ENCODE data around the gene SIGLEC5. TPM values are rescaled to one million over a fixed set of nuclear protein-coding genes. Genes with fewer than 3 reads are reported as not detected.
"Not testable (repeated sequence)": the region's sequence is repeated elsewhere in the genome, so short reads cannot be mapped to it uniquely, and the experiment has no call there.

The SIGLEC5 gene
- total RNA-seq: not detected

- H3K4me3 Mint-ChIP-seq, H3K27ac Mint-ChIP-seq: not testable (repeated sequence)
- peaks cover 15% of the 10 kb centered on the region for H3K27me3 Mint-ChIP-seq
Observed at GRCh38 chr19:51630315-51630714, at the start of gene SIGLEC5. Gene SIGLEC5 (minus strand): TSS chr19:51630401. CDS start chr19:51630335, 66 bp downstream.

GRCh38 chr19:51676566-51677083 is 46.4 kb upstream of the SIGLEC5 start:
- Mint-ChIP-seq H3K4me1 (peaks cover 7% of the 10 kb centered on the region), H3K27me3 (peaks cover 10% of the 10 kb centered on the region), H3K4me3 (no peak overlapping the region), H3K9me3 (ENCODE audit: low read depth) (peaks cover 6% of the 10 kb centered on the region), H3K27ac (peak overlapping the region; percentile 6), H3K36me3 (no peaks in the 10 kb centered on the region)
- no peak for DNase-seq
- CTCF ChIA-PET: interaction anchor here (0.9 to 5.9 kb wide), 3 partner anchors 15 to 27 kb away, joined by 3 to 24 read pairs (median 5); no protein-coding TSS in a partner anchor
- ATAC-seq: peak; percentile 16

More at GRCh38 chr19:51630315-51630714, at the start of gene SIGLEC5:
- H3K9me3 Mint-ChIP-seq (ENCODE audit: low read depth); ATAC-seq; H3K36me3 Mint-ChIP-seq; H3K4me1 Mint-ChIP-seq; CTCF ChIA-PET; DNase-seq: not testable (repeated sequence)

- not testable (repeated sequence) for H3K4me1 Mint-ChIP-seq; H3K27ac Mint-ChIP-seq; ATAC-seq; H3K27me3 Mint-ChIP-seq; H3K9me3 Mint-ChIP-seq (ENCODE audit: low read depth); H3K4me3 Mint-ChIP-seq; H3K36me3 Mint-ChIP-seq; DNase-seq
- CTCF ChIA-PET: interaction anchor here (0.9 to 5.9 kb wide), 2 partner anchors 15 to 19 kb away, joined by 3 to 24 read pairs; no protein-coding TSS in a partner anchor
Observed at GRCh38 chr19:51675911-51676565, 45.8 kb upstream of the SIGLEC5 start.

GRCh38 chr19:51668216-51668615 is 38.0 kb upstream of the SIGLEC5 start:
- CTCF ChIA-PET: interaction anchor here (1.1 kb wide), 1 partner anchor 15 kb away, joined by 3 read pairs; no protein-coding TSS in a partner anchor
- Mint-ChIP-seq H3K4me1 (no peaks in the 10 kb centered on the region), H3K27me3 (peaks cover 16% of the 10 kb centered on the region), H3K27ac (no peak overlapping the region), H3K9me3 (ENCODE audit: low read depth) (peaks cover 2% of the 10 kb centered on the region), H3K4me3 (no peak overlapping the region), H3K36me3 (no peaks in the 10 kb centered on the region)
- ATAC-seq (no peak), DNase-seq (no peak)

- H3K27ac Mint-ChIP-seq: no peak overlapping the region
- no peaks in the 10 kb centered on the region for H3K36me3 Mint-ChIP-seq
- no peak overlapping the region for H3K4me3 Mint-ChIP-seq
- peaks cover 30% of the 10 kb centered on the region for H3K27me3 Mint-ChIP-seq
- CTCF ChIA-PET: interaction anchor here (0.5 kb wide), 1 partner anchor 77 kb away, joined by 3 read pairs; no protein-coding TSS in a partner anchor
- H3K4me1 Mint-ChIP-seq: no peaks in the 10 kb centered on the region
- ATAC-seq: no peak
- peaks cover 2% of the 10 kb centered on the region for H3K9me3 Mint-ChIP-seq (ENCODE audit: low read depth)
- no peak for DNase-seq
Observed at GRCh38 chr19:51664997-51665396, 34.8 kb upstream of the SIGLEC5 start.

GRCh38 chr19:51664131-51664530 is 33.9 kb upstream of the SIGLEC5 start:
- Mint-ChIP-seq H3K9me3 (ENCODE audit: low read depth) (peaks cover 2% of the 10 kb centered on the region), H3K4me3 (no peak overlapping the region), H3K36me3 (no peaks in the 10 kb centered on the region), H3K27ac (no peak overlapping the region), H3K27me3 (peaks cover 35% of the 10 kb centered on the region), H3K4me1 (no peaks in the 10 kb centered on the region)
- DNase-seq: no peak
- CTCF ChIA-PET: interaction anchor here (1.1 kb wide), 1 partner anchor 149 kb away, joined by 3 read pairs; no protein-coding TSS in a partner anchor
- no peak for ATAC-seq

- DNase-seq (no peak), ATAC-seq (no peak)
- H3K27me3 Mint-ChIP-seq: peaks cover 35% of the 10 kb centered on the region
- H3K27ac Mint-ChIP-seq: no peak overlapping the region
- peaks cover 2% of the 10 kb centered on the region for H3K9me3 Mint-ChIP-seq (ENCODE audit: low read depth)
- no peak overlapping the region for H3K4me3 Mint-ChIP-seq
- CTCF ChIA-PET: interaction anchor here (0.8 to 1.1 kb wide), 2 partner anchors 149 to 191 kb away, joined by 3 read pairs; no protein-coding TSS in a partner anchor
- H3K4me1 Mint-ChIP-seq: no peaks in the 10 kb centered on the region
- H3K36me3 Mint-ChIP-seq: no peaks in the 10 kb centered on the region
Observed at GRCh38 chr19:51663650-51664049, 33.4 kb upstream of the SIGLEC5 start.

GRCh38 chr19:51660975-51661600 is 30.9 kb upstream of the SIGLEC5 start:
- Mint-ChIP-seq H3K27ac (no peak overlapping the region), H3K4me3 (no peak overlapping the region), H3K4me1 (peaks cover 5% of the 10 kb centered on the region), H3K9me3 (ENCODE audit: low read depth) (peaks cover 2% of the 10 kb centered on the region), H3K36me3 (no peaks in the 10 kb centered on the region), H3K27me3 (peaks cover 38% of the 10 kb centered on the region)
- peak; percentile 49 for ATAC-seq
- peak; percentile 73 for DNase-seq
- CTCF ChIA-PET: interaction anchor here (0.6 to 1.5 kb wide), 13 partner anchors 9 to 323 kb away, joined by 3 to 5 read pairs (median 3); no protein-coding TSS in a partner anchor

GRCh38 chr19:51654783-51655182 is 24.6 kb upstream of the SIGLEC5 start:
- CTCF ChIA-PET: interaction anchor here (0.9 to 1.6 kb wide), 5 partner anchors 86 to 217 kb away, joined by 3 to 7 read pairs (median 3); no protein-coding TSS in a partner anchor
- H3K4me3 Mint-ChIP-seq: no peak overlapping the region
- H3K9me3 Mint-ChIP-seq (ENCODE audit: low read depth): no peaks in the 10 kb centered on the region
- no peak for ATAC-seq
- no peak overlapping the region for H3K27ac Mint-ChIP-seq
- peaks cover 20% of the 10 kb centered on the region for H3K27me3 Mint-ChIP-seq
- no peaks in the 10 kb centered on the region for H3K36me3 Mint-ChIP-seq
- H3K4me1 Mint-ChIP-seq: peaks cover 9% of the 10 kb centered on the region
- no peak for DNase-seq

- ATAC-seq (no peak), DNase-seq (no peak)
- Mint-ChIP-seq H3K36me3 (no peaks in the 10 kb centered on the region), H3K27me3 (peaks cover 20% of the 10 kb centered on the region), H3K4me1 (peaks cover 9% of the 10 kb centered on the region), H3K27ac (no peak overlapping the region), H3K9me3 (ENCODE audit: low read depth) (no peaks in the 10 kb centered on the region), H3K4me3 (no peak overlapping the region)
- CTCF ChIA-PET: interaction anchor here (0.9 kb wide), 1 partner anchor 16 kb away, joined by 3 read pairs; no protein-coding TSS in a partner anchor
Observed at GRCh38 chr19:51653162-51653561, 23.0 kb upstream of the SIGLEC5 start.

GRCh38 chr19:51652266-51652665 is 22.1 kb upstream of the SIGLEC5 start:
- Mint-ChIP-seq H3K4me3 (no peak overlapping the region), H3K36me3 (no peaks in the 10 kb centered on the region), H3K27me3 (peaks cover 20% of the 10 kb centered on the region), H3K4me1 (peaks cover 9% of the 10 kb centered on the region), H3K27ac (no peak overlapping the region), H3K9me3 (ENCODE audit: low read depth) (no peaks in the 10 kb centered on the region)
- no peak for DNase-seq
- ATAC-seq: no peak
- CTCF ChIA-PET: no interaction called here

- peaks cover 3% of the 10 kb centered on the region for H3K4me1 Mint-ChIP-seq
- no peak overlapping the region for H3K27ac Mint-ChIP-seq
- H3K9me3 Mint-ChIP-seq (ENCODE audit: low read depth): no peaks in the 10 kb centered on the region
- no peak for ATAC-seq
- peaks cover 18% of the 10 kb centered on the region for H3K27me3 Mint-ChIP-seq
- CTCF ChIA-PET: no interaction called here
- no peak overlapping the region for H3K4me3 Mint-ChIP-seq
- H3K36me3 Mint-ChIP-seq: no peaks in the 10 kb centered on the region
- no peak for DNase-seq
Observed at GRCh38 chr19:51651216-51651846, 21.1 kb upstream of the SIGLEC5 start.

GRCh38 chr19:51647318-51647717 is 17.1 kb upstream of the SIGLEC5 start:
- CTCF ChIA-PET: no interaction called here
- H3K27ac Mint-ChIP-seq: no peak overlapping the region

More at GRCh38 chr19:51647318-51647717, 17.1 kb upstream of the SIGLEC5 start:
- Mint-ChIP-seq H3K9me3 (ENCODE audit: low read depth) (no peaks in the 10 kb centered on the region), H3K36me3 (no peaks in the 10 kb centered on the region), H3K4me1 (no peaks in the 10 kb centered on the region), H3K4me3 (no peak overlapping the region), H3K27me3 (peaks cover 19% of the 10 kb centered on the region)
- DNase-seq: no peak
- ATAC-seq: no peak

All from activated CD8-positive, alpha-beta memory T cell treated with anti-CD3 and anti-CD28 coated beads, Interleukin-2, amount 10 ng/mL, durations not matched to agents 7 days and 5 days (primary cell).